SK-N-SH treated with all-trans-retinoic acid at 6 μM for 48 hours (cell line): ENCODE data around the gene LAMB3.

ENCODE experiments used
- ARNTL ChIP-seq: fragments of 450-650 bp; formaldehyde crosslinking; IDR thresholded peaks from 2 replicates; pipeline ENCODE4 v1.5.0; 2020; ENCODE audit warnings: low read depth, mild to moderate bottlenecking, moderate library complexity, borderline replicate concordance
- BACH2 ChIP-seq: fragments of 250-450 bp; sonication (Bioruptor Pico); IDR thresholded peaks from 2 replicates; pipeline ENCODE4 v1.9.0; 2021; ENCODE audit warnings: mild to moderate bottlenecking, borderline replicate concordance
- ESRRG ChIP-seq: fragments of 250-450 bp; sonication (Bioruptor Pico); IDR thresholded peaks from 2 replicates; pipeline ENCODE4 v1.6.1; 2021; ENCODE audit warnings: mild to moderate bottlenecking
- GLIS3 ChIP-seq: fragments of 250-450 bp; sonication (Bioruptor Pico); IDR thresholded peaks from 2 replicates; pipeline ENCODE4 v1.5.0; 2020; ENCODE audit warnings: mild to moderate bottlenecking, moderate library complexity
- PATZ1 ChIP-seq: fragments of 250-450 bp; sonication (Bioruptor Pico); IDR thresholded peaks from 2 replicates; pipeline ENCODE4 v1.8.0; 2020; ENCODE audit warnings: mild to moderate bottlenecking, moderate library complexity, borderline replicate concordance
- RARB ChIP-seq: fragments of 250-450 bp; sonication (Bioruptor Pico); IDR thresholded peaks from 2 replicates; pipeline ENCODE4 v1.8.0; 2021; ENCODE audit warnings: mild to moderate bottlenecking, moderate library complexity
- ZC3H10 ChIP-seq: fragments of 250-450 bp; sonication (Bioruptor Pico); IDR thresholded peaks from 2 replicates; pipeline ENCODE4 v1.5.1; 2021; ENCODE audit warnings: mild to moderate bottlenecking, moderate library complexity
- ZFP30 ChIP-seq: fragments of 450-650 bp; formaldehyde crosslinking; IDR thresholded peaks from 2 replicates; pipeline ENCODE4 v1.5.0; 2022; ENCODE audit warnings: mild to moderate bottlenecking, moderate library complexity
- ZNF565 ChIP-seq: fragments of 450-650 bp; formaldehyde crosslinking; conservative IDR thresholded peaks from 2 replicates; pipeline ENCODE4 v1.5.0; 2020; ENCODE audit warnings: low read depth, mild to moderate bottlenecking, moderate library complexity
- TF ChIP-seq, protein P1 (sequence below): fragments of 250-450 bp; sonication (Bioruptor Pico); IDR thresholded peaks from 2 replicates; pipeline ENCODE4 v1.5.1; 2020; ENCODE audit warnings: low read depth, mild to moderate bottlenecking, moderate library complexity
- TF ChIP-seq, protein P2 (sequence below): fragments of 250-450 bp; sonication (Bioruptor Pico); IDR thresholded peaks from 2 replicates; pipeline ENCODE4 v1.8.0; 2021; ENCODE audit warnings: low read depth, mild to moderate bottlenecking, moderate library complexity, borderline replicate concordance

DNA sequence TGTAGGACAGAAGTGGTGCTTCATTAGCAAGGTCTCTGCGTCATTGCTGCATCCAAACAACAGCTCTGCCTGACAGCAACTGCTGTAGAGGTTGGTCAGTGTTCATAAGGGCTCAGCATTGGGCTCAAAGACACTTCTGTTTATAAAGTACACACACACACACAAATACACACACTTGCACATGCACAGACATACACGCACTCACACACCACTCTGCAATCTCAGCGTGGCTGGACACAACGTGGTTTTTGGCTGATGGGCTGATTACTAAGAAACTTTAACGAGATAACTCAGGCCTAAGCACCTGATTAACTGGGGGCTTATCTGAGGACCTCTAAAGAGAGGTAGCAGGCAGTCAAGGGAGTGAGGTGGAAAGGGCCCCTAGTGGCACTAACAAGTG lies 48.3 kb downstream of the LAMB3 start:
- TF ChIP-seq GLIS3 (CRISPR knock-in tag): no peak
- TF ChIP-seq ZFP30: no peak
- TF ChIP-seq PATZ1 (CRISPR knock-in tag): no peak
- TF ChIP-seq, protein P1, sequence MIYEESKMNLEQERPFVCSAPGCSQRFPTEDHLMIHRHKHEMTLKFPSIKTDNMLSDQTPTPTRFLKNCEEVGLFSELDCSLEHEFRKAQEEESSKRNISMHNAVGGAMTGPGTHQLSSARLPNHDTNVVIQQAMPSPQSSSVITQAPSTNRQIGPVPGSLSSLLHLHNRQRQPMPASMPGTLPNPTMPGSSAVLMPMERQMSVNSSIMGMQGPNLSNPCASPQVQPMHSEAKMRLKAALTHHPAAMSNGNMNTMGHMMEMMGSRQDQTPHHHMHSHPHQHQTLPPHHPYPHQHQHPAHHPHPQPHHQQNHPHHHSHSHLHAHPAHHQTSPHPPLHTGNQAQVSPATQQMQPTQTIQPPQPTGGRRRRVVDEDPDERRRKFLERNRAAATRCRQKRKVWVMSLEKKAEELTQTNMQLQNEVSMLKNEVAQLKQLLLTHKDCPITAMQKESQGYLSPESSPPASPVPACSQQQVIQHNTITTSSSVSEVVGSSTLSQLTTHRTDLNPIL: no peak
- TF ChIP-seq ZNF565 (CRISPR knock-in tag): no peak
- no peak for TF ChIP-seq BACH2 (CRISPR knock-in tag)
- no peak for TF ChIP-seq RARB (CRISPR knock-in tag)
- TF ChIP-seq, protein P2, sequence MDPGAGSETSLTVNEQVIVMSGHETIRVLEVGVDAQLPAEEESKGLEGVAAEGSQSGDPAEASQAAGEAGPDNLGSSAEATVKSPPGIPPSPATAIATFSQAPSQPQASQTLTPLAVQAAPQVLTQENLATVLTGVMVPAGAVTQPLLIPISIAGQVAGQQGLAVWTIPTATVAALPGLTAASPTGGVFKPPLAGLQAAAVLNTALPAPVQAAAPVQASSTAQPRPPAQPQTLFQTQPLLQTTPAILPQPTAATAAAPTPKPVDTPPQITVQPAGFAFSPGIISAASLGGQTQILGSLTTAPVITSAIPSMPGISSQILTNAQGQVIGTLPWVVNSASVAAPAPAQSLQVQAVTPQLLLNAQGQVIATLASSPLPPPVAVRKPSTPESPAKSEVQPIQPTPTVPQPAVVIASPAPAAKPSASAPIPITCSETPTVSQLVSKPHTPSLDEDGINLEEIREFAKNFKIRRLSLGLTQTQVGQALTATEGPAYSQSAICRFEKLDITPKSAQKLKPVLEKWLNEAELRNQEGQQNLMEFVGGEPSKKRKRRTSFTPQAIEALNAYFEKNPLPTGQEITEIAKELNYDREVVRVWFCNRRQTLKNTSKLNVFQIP (CRISPR knock-in tag): no peak
- no peak for TF ChIP-seq ZC3H10
- no peak for TF ChIP-seq ARNTL (CRISPR knock-in tag)
- no peak for TF ChIP-seq ESRRG (CRISPR knock-in tag)
